KOPT-K1 (cell line): ENCODE results near the gene PCBP3.

Source experiments
- H3K27ac ChIP-seq: fragments of 200-600 bp; sonication (generic); 2 replicates; pipeline ENCODE4 v1.5.1; 2016; ENCODE audit warnings: antibody characterized with exemption, mild to moderate bottlenecking, low read depth, low read length; ENCODE audit not compliant: poor library complexity, severe bottlenecking
- H3K36me3 ChIP-seq: fragments of 200-600 bp; sonication (generic); 2 replicates; pipeline ENCODE4 v1.5.1; 2017; ENCODE audit warnings: antibody characterized with exemption, mild to moderate bottlenecking, low read length, moderate library complexity; ENCODE audit not compliant: insufficient read depth
- H3K9me3 ChIP-seq: fragments of 200-600 bp; sonication (generic); 2 replicates; pipeline ENCODE4 v1.5.1; 2017; ENCODE audit warnings: antibody characterized with exemption, low read length, mild to moderate bottlenecking; ENCODE audit not compliant: insufficient read depth, poor library complexity, severe bottlenecking

The PCBP3 gene

DNA sequence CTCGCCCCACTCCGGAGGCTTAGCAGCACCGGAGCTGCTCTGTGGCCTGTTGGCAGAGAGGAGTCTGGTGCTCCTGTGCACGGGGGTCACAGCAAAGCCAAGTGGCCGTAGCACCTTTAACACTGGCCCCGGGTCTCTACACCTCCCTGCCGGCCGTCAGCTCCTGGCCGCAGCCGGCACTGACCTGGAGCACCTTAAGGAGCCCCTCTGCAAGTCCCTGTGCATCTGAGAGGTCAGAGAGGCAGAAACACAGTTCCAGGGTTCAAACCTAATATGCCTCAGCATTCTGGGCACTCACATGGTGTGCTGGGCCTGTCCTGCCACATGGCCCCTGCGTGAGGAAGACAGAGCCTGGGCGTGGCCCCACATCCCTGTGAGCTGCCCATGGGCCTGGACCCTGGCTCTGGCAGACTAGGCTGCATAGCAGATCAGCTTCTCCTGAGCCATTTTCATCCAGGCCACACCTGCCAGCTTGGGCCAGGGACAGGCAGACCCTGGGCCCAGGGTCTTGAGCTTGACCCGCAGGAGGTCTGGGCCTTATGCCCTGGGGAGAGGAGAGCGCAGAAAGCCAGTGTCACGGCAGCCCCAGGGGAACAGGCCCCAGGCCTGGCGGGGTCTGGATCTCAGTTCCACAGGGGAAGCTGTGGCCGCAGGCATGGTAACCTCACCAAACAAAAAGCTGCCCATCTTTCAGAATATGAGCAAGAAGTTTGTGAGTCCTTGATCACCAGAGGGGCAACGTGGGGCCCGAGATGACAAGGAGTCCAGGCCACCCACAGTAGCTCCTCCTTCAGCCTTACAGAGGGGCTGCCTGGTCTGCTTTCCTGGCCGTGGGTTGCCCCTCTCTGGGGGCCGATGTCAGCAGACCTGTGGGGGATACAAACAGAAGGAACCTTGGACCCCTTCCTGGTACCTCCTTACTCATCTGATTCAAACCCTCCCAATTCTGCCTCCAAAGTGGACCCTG lies 192.1 kb downstream of the PCBP3 start:
- no peak overlapping the region for H3K27ac ChIP-seq
- H3K9me3 ChIP-seq: peaks cover 2% of the 10 kb centered on the region
- H3K36me3 ChIP-seq: no peaks in the 10 kb centered on the region

DNA sequence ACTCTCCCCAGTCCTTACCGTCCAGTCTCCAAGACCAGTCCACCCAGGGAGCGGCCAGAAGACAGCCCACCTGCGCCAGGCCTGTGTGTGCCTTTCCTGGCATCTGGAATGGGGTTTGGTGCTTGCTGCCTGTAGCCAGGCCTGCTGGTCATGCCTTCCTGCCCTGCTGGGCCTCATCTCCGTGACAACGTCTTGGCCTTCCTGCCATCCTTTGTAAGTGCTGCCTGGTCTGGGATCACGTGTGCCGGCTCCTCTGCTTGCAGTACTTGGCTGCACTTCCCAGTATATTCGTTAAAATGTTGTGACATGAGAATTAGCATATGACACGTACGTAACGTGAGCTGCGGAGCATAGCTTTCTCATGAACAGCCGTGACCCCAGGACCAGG lies 192.7 kb downstream of the PCBP3 start:
- Histone ChIP-seq H3K36me3 (no peaks in the 10 kb centered on the region), H3K27ac (no peak overlapping the region), H3K9me3 (peaks cover 8% of the 10 kb centered on the region)

DNA sequence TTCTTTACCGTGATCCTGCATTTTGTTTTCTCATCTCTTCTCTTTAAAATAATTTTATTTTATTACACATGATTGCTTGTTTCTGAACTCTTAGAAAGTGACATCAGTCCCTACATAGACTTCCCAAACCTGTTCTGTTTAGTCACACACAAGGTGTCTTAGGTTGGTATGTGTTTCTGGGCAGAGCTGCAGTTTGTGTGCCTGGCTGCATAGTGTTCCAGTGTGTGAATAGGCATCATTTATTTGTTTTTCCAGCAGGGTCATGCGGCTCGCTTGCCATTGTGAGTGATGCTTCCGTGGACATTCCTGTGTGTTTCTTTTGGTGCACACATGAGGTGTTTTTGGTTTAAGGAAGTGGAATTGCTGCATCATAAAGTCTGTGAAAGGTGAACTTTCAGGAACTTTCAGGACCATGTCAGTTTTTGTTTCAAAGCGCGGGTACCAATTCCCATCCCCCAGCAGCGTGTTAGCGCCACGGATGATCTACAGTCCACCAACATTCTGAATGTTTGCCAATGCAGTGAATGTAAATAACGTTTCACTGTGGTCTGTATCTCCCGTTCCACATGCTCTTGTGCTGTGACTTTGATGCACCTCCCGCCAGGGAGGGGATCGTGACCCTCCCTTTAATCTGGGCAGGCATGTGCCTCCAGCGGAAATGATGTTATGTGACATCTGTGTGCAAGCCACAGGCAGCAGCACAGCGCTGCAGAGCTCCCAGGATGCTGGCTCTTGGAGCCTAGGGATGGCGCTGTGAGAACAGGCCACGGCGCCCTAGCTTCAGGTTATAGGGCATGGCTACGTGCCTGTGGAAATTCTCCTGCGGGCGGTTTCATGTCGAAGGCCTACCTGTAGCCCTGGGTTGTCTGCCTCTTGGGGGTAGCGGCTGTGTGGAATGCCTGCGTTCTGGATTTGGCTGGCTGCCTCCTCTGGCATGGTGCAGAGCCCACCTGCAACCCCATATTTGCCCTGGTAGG lies 193.5 kb downstream of the PCBP3 start:
- Histone ChIP-seq H3K36me3 (no peaks in the 10 kb centered on the region), H3K9me3 (peaks cover 11% of the 10 kb centered on the region), H3K27ac (no peak overlapping the region)

DNA sequence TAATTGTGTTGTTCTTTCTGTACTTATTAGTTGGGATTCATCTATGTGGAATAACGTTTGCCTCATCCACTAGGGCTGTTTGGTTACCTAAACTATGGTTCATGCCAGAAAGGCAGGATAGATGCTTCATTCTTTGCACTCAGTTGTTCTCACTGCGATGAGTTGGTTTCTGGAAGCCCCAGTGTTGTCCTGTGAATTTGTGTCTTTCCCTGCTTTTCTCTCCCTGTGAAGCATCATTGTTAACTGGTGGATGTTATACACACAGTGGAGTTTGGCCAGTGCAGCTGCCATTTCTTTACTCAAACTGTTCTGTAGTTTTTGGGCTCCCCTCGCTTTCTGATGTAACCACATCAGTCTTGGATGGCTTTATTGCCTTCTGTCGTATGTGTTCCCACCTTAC lies 194.4 kb downstream of the PCBP3 start:
- Histone ChIP-seq H3K36me3 (no peaks in the 10 kb centered on the region), H3K9me3 (peaks cover 11% of the 10 kb centered on the region), H3K27ac (no peak overlapping the region)

DNA sequence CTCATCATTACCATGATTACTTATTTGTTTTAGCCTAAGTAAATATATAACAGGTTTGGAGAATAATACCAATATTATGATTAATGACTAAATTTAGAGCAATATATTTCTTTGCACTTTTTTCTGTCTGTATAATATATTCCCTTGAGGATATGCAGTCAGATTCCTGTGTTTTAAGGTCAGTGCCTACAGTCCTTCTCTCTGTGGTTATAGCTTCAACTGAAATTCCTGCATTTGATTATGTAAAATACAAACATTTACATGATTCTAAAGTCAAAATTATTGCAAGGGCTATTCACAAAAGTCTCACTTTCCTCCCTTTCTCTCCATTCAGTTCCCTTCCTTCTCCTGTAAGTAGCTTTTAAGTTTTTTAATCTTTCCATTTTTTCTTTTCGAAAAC lies 195.1 kb downstream of the PCBP3 start:
- Histone ChIP-seq H3K27ac (no peak overlapping the region), H3K36me3 (no peaks in the 10 kb centered on the region), H3K9me3 (peaks cover 11% of the 10 kb centered on the region)

- Histone ChIP-seq H3K36me3 (no peaks in the 10 kb centered on the region), H3K27ac (no peak overlapping the region), H3K9me3 (peaks cover 11% of the 10 kb centered on the region)
These were observed 195.7 kb downstream of the PCBP3 start for GRCh38 chr21:45839274-45839673.

- H3K27ac ChIP-seq: no peak overlapping the region
- H3K9me3 ChIP-seq: peaks cover 11% of the 10 kb centered on the region
- no peaks in the 10 kb centered on the region for H3K36me3 ChIP-seq
These were observed 197.5 kb downstream of the PCBP3 start for GRCh38 chr21:45841033-45841432.

DNA sequence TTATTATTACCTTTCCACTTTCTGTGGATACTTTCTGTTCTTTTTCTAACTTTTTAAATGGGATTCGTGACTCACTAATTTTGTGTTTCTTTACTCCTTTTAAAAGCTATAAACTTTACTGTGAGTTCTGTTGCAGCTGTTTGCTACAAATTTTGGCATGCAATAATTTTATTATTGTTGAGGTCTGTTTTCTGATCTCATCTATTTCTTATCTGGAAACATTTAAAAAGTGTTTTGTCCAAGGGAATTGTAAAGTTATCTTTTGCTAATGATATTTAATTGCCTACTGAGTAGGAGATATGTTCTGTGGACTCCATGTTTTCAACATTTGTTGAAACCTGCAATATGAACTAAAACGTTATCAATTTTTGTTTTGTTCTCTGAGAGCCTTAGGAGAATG lies 199.9 kb downstream of the PCBP3 start:
- Histone ChIP-seq H3K27ac (no peak overlapping the region), H3K9me3 (peaks cover 11% of the 10 kb centered on the region), H3K36me3 (no peaks in the 10 kb centered on the region)

- Histone ChIP-seq H3K27ac (no peak overlapping the region), H3K36me3 (no peaks in the 10 kb centered on the region), H3K9me3 (peaks cover 11% of the 10 kb centered on the region)
These were observed 200.7 kb downstream of the PCBP3 start for GRCh38 chr21:45844181-45844580.

GRCh38 chr21:45845063-45845769 lies 201.7 kb downstream of the PCBP3 start:
- H3K36me3 ChIP-seq: no peaks in the 10 kb centered on the region
- peak overlapping the region; percentile 1 for H3K27ac ChIP-seq
- peaks cover 11% of the 10 kb centered on the region for H3K9me3 ChIP-seq

DNA sequence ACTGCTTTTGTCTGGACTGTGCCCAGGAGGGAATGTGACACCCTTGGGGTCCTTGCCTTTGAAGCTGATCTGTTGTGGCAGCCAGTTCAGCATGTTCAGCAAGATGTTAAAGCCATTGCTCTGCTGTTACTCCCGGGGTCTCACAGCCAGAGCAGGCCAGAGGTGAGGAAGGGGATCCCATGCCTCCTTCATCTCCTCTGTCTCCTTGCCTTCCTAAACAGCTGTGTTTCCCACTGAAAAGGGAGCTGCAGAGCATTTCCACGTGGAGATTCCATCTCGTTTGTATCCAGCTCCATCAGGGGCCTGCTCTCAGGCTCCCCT lies 202.2 kb downstream of the PCBP3 start:
- H3K36me3 ChIP-seq: no peaks in the 10 kb centered on the region
- peaks cover 8% of the 10 kb centered on the region for H3K9me3 ChIP-seq
- no peak overlapping the region for H3K27ac ChIP-seq

DNA sequence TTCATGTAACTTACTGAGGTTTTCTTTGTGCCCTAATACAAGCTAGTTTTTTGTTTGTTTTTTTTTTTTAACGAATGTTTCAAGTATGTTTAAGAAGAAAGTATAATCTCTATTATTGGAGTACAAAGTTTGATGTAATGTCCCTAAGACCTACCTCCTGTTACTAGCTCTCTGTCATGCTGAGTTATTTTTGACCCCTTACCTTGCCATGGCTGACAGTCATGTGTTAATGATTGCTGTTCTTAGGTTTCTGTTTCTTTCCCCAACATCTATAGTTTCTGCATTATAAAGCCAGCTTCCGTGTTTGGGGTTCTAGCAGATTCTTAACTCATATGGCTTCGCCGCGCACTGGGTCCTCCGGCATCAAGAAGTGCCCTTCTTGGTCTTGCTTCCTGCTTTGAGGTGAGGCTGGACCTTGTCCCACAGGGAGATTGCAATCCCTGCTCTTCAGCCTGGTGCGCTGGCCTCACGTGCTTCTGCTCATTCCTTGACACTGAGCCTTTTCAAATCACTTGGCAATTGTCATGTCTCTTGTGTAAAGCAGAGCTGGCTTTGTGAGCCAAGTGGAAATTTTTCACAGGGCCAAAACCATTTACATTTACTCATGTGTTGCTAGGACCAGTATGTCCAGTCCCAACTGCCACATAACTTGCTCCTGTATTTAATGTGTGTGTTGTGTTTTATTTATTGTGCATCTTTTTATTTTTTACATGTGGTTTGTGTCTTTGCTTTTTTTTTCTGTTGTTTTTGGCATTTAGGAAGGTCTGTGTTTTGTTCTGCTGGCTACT lies 203.0 kb downstream of the PCBP3 start:
- no peak overlapping the region for H3K27ac ChIP-seq
- peaks cover under 1% of the 10 kb centered on the region for H3K9me3 ChIP-seq
- no peaks in the 10 kb centered on the region for H3K36me3 ChIP-seq

GRCh38 chr21:45847870-45848269 lies 204.3 kb downstream of the PCBP3 start:
- Histone ChIP-seq H3K36me3 (no peaks in the 10 kb centered on the region), H3K9me3 (no peaks in the 10 kb centered on the region), H3K27ac (no peak overlapping the region)

- no peaks in the 10 kb centered on the region for H3K36me3 ChIP-seq
These were observed 204.8 kb downstream of the PCBP3 start for GRCh38 chr21:45848331-45848730.

More at GRCh38 chr21:45848331-45848730, 204.8 kb downstream of the PCBP3 start:
- Histone ChIP-seq H3K27ac (no peak overlapping the region), H3K9me3 (no peaks in the 10 kb centered on the region)
